Cardiac muscle cell (in vitro differentiated cells and primary cell): ENCODE data around the gene ACTL8. TPM values are rescaled to one million over a fixed set of nuclear protein-coding genes. Genes with fewer than 3 reads are reported as not detected.

ENCODE experiments used
- DNase-seq, 2 donors: peaks; one replicate each; pipeline versions ENCODE4 v3.0.0 to v3.0.0-alpha.2; 2010 to 2017; ENCODE audit warnings: low read depth in 1 of 2, low spot score in 1 of 2
- H3K27ac ChIP-seq: fragments of 200-600 bp; sonication (generic); 2 replicates; pipeline ENCODE4 v1.5.1; 2016
- H3K27me3 ChIP-seq: fragments of 200-600 bp; sonication (generic); 2 replicates; pipeline ENCODE4 v1.6.0; 2016; ENCODE audit warnings: control low read depth
- H3K36me3 ChIP-seq: fragments of 200-600 bp; sonication (generic); 2 replicates; pipeline ENCODE4 v1.5.1; 2016; ENCODE audit warnings: control low read depth
- H3K4me1 ChIP-seq: fragments of 200-600 bp; sonication (generic); 2 replicates; pipeline ENCODE4 v1.8.1; 2017; ENCODE audit warnings: low read depth, mild to moderate bottlenecking, mixed run types
- H3K4me3 ChIP-seq: fragments of 200-600 bp; sonication (generic); 2 replicates; pipeline ENCODE4 v1.5.1; 2016; ENCODE audit warnings: mild to moderate bottlenecking
- H3K9me3 ChIP-seq: fragments of 200-600 bp; sonication (generic); 2 replicates; pipeline ENCODE4 v1.5.1; 2017; ENCODE audit warnings: low read depth, mild to moderate bottlenecking, control low read depth
- CTCF ChIP-seq: IDR thresholded peaks from 2 replicates; pipeline ENCODE4 v1.5.1; 2012; ENCODE audit warnings: low read depth, mild to moderate bottlenecking, low read length
- polyA plus RNA-seq: library from polyadenylated mRNA; unstranded; fragments of >200 nt; fragmentation: Nextera tagmentation; extraction: Ambion mirVana; gene quantifications from 2 replicates; pipeline ENCODE4 v1.2.1, GENCODE V29; 2016
- total RNA-seq: library from RNA; depleted of rRNA; stranded (reverse); fragments of >200 nt; gene quantifications from 2 replicates; pipeline ENCODE4 v1.2.3, GENCODE V29; 2016

ACTL8 gene
- total and polyA plus RNA-seq, 2 experiments from 2014 or later = not detected

GRCh38 chr1:17846341-17846740, 91.2 kb downstream of the ACTL8 start:
- Histone ChIP-seq H3K27ac (no peak overlapping the region), H3K4me3 (no peak overlapping the region)

GRCh38 chr1:17847111-17847510, 92.0 kb downstream of the ACTL8 start:
- Histone ChIP-seq H3K36me3 (no peaks in the 10 kb centered on the region), H3K4me3 (no peak overlapping the region), H3K27ac (no peak overlapping the region), H3K9me3 (no peaks in the 10 kb centered on the region), H3K27me3 (no peaks in the 10 kb centered on the region), H3K4me1 (no peaks in the 10 kb centered on the region)
- DNase-seq = no peak
- no peak for TF ChIP-seq CTCF

More at GRCh38 chr1:17846341-17846740, 91.2 kb downstream of the ACTL8 start:
- TF ChIP-seq CTCF = no peak
- Histone ChIP-seq H3K27me3 (no peaks in the 10 kb centered on the region), H3K4me1 (no peaks in the 10 kb centered on the region), H3K36me3 (no peaks in the 10 kb centered on the region), H3K9me3 (no peaks in the 10 kb centered on the region)
- DNase-seq = no peak

- no peaks in the 10 kb centered on the region for H3K27me3 ChIP-seq
- H3K9me3 ChIP-seq = no peaks in the 10 kb centered on the region
- DNase-seq = peak in 1 of 2 donors; percentile 26
- TF ChIP-seq CTCF = peak; percentile 44
- H3K27ac ChIP-seq = no peak overlapping the region
- H3K36me3 ChIP-seq = no peaks in the 10 kb centered on the region
- H3K4me3 ChIP-seq = no peak overlapping the region
- H3K4me1 ChIP-seq = no peaks in the 10 kb centered on the region
Measured at GRCh38 chr1:17849216-17849615, 94.1 kb downstream of the ACTL8 start.

- Histone ChIP-seq H3K4me1 (no peaks in the 10 kb centered on the region), H3K27ac (no peak overlapping the region), H3K27me3 (no peaks in the 10 kb centered on the region), H3K36me3 (no peaks in the 10 kb centered on the region), H3K9me3 (no peaks in the 10 kb centered on the region), H3K4me3 (no peak overlapping the region)
- no peak for DNase-seq
- no peak for TF ChIP-seq CTCF
Measured at GRCh38 chr1:17851056-17851455, 95.9 kb downstream of the ACTL8 start.

- Histone ChIP-seq H3K36me3 (no peaks in the 10 kb centered on the region), H3K27ac (no peak overlapping the region), H3K9me3 (no peaks in the 10 kb centered on the region), H3K4me3 (no peak overlapping the region), H3K4me1 (no peaks in the 10 kb centered on the region), H3K27me3 (no peaks in the 10 kb centered on the region)
- no peak for TF ChIP-seq CTCF
- DNase-seq = no peak
Measured at GRCh38 chr1:17852383-17852782, 97.2 kb downstream of the ACTL8 start.

GRCh38 chr1:17853241-17853935, 98.3 kb downstream of the ACTL8 start:
- Histone ChIP-seq H3K4me1 (no peaks in the 10 kb centered on the region), H3K9me3 (no peaks in the 10 kb centered on the region), H3K4me3 (no peak overlapping the region), H3K27ac (no peak overlapping the region), H3K27me3 (no peaks in the 10 kb centered on the region), H3K36me3 (no peaks in the 10 kb centered on the region)
- no peak for TF ChIP-seq CTCF
- DNase-seq = no peak
